ENCODE results near the gene FRS3. TPM values are rescaled to one million over a fixed set of nuclear protein-coding genes. Genes with fewer than 3 reads are reported as not detected.
A peak's percentile ranks its signal among the peaks of the same experiment; 100 is the strongest.

FRS3 gene
- total and polyA plus RNA-seq, 2 of the 13 experiments (the other 11 are each of a cell fraction or from before 2014, with no cell fraction given) = 3.0 to 7.4 TPM

- TF ChIP-seq ZNF407 (CRISPR knock-in tag; IDR thresholded peaks at IDR 0.05; ENCODE audit: not compliant biosample characterization) (no peak), ZNF574 (CRISPR knock-in tag; IDR thresholded peaks at IDR 0.05) (0 out of 2 replicates have a peak, but pooled peaks have one; percentile 28), CEBPB (IDR thresholded peaks at IDR 0.05; ENCODE audit: borderline replicate concordance, low read depth, low read length) (no peak), ZNF850 (CRISPR knock-in tag; conservative IDR thresholded peaks at IDR 0.05) (no peak), GZF1 (CRISPR knock-in tag; IDR thresholded peaks at IDR 0.05) (no peak), ZFY (CRISPR knock-in tag; IDR thresholded peaks at IDR 0.05) (peak; percentile 15; the same call in 1 of the 2 replicates), ZSCAN25 (CRISPR knock-in tag; IDR thresholded peaks at IDR 0.05) (no peak), ZEB1 (IDR thresholded peaks at IDR 0.05; ENCODE audit: insufficient replicate concordance, low read depth) (no peak), ZSCAN9 (CRISPR knock-in tag; IDR thresholded peaks at IDR 0.05; ENCODE audit: borderline replicate concordance) (no peak), ZNF704 (CRISPR knock-in tag; IDR thresholded peaks at IDR 0.05; ENCODE audit: borderline replicate concordance) (0 out of 2 replicates have a peak, but pooled peaks have one; percentile 23), EP300 (IDR thresholded peaks at IDR 0.05; ENCODE audit: low read depth in 2 of 2, low read length in 2 of 2) (no peak; a peak in 1 of 4 replicates), EP300 (CRISPR knock-in tag; IDR thresholded peaks at IDR 0.05; ENCODE audit: borderline replicate concordance) (no peak), SETDB1 (CRISPR knock-in tag; IDR thresholded peaks at IDR 0.05; ENCODE audit: borderline replicate concordance) (no peak)
Measured at GRCh38 chr6:41724586-41725501, 54.9 kb downstream of the FRS3 start (continued).
